OCI-LY3 (cell line): ENCODE results near the gene RHOJ.

ENCODE experiments used
- EZH2phosphoT487 ChIP-seq: fragments of 200-600 bp; shearing (Covaris generic); IDR thresholded peaks from 2 replicates; pipeline ENCODE4 v1.6.1; 2018; ENCODE audit warnings: antibody characterized with exemption, mixed run types, low read depth
- TF ChIP-seq, protein P1 (sequence below): fragments of 200-600, 300-600 bp; sonication (generic); IDR thresholded peaks from 2 replicates; pipeline ENCODE4 v1.5.1; 2014; ENCODE audit warnings: antibody characterized with exemption, low read length, low read depth

DNA sequence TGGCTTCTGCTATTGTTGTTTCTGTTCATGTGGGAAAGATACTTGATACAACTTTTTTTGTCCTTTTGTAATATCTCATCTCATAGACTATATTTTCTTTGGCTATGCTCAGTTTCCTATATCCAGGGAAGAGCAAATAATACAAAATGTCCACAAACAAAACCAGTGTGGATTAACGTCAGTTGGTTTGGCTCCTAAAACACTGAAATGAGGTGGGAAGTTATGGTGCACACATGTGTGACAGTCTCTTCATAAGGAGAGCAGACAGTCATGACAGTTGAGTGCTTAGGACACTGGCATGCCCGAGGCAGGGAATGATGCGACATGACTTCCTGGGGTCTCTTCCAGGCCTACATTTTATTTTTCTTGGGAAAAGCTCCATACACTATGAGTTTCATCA, 27.5 kb downstream of the RHOJ start:
- TF ChIP-seq, protein P1, sequence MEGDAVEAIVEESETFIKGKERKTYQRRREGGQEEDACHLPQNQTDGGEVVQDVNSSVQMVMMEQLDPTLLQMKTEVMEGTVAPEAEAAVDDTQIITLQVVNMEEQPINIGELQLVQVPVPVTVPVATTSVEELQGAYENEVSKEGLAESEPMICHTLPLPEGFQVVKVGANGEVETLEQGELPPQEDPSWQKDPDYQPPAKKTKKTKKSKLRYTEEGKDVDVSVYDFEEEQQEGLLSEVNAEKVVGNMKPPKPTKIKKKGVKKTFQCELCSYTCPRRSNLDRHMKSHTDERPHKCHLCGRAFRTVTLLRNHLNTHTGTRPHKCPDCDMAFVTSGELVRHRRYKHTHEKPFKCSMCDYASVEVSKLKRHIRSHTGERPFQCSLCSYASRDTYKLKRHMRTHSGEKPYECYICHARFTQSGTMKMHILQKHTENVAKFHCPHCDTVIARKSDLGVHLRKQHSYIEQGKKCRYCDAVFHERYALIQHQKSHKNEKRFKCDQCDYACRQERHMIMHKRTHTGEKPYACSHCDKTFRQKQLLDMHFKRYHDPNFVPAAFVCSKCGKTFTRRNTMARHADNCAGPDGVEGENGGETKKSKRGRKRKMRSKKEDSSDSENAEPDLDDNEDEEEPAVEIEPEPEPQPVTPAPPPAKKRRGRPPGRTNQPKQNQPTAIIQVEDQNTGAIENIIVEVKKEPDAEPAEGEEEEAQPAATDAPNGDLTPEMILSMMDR, result no peak
- TF ChIP-seq EZH2phosphoT487, result no peak
